Skin of body (tissue), 2 donors: Measurements from ENCODE around the gene RFESD. TPM values are rescaled to one million over a fixed set of nuclear protein-coding genes. Genes with fewer than 3 reads are reported as not detected.

Experiments
- DNase-seq: peaks from one replicate; lab custom pipeline; 2025; lab: John Stamatoyannopoulos, UW
- total RNA-seq: library from RNA; depleted of rRNA; stranded (reverse); fragments of >200 nt; gene quantifications from one replicate; pipeline ENCODE4 v1.2.3, GENCODE V29; 2014

RFESD gene
- total RNA-seq, 1 donor from 2014 or later, result 6.7 TPM

DNA sequence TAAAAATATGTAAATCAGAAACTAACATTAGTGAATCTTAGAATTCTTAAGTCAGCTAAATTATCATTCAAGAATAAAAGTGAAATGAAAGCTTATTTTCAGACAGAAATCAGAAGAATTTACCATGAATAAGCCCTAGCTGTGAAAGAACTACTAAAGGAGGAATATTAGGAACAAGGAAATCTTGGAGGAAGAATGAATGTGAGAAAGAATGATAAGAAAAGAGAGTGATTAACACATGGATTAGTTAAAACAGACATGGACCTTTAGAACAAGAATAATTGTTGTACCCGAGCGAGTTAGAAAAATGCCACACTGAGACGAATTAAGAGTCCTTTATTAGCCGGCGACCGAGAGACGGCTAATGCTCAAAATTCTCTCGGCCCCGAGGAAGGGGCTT, 60.5 kb downstream of the RFESD start:
- no peak for DNase-seq

Other genes with a start within 250 kb of the RFESD start
- gene SKIC3, start 91.8 kb upstream of the RFESD start, total RNA-seq, result 138 TPM
- gene ARSK, start 91.7 kb upstream of the RFESD start, total RNA-seq, result 7.2 TPM
- not detected for gene GPR150, start 26.7 kb upstream of the RFESD start, total RNA-seq
- gene SPATA9, start 36.2 kb downstream of the RFESD start, total RNA-seq, result 2.3 TPM
- 134 TPM for gene RHOBTB3, start 84.6 kb downstream of the RFESD start, total RNA-seq
- gene GLRX, start 175.9 kb downstream of the RFESD start, total RNA-seq, result 15.5 TPM